CD4-positive, alpha-beta memory T cell (primary cell): ENCODE results near the gene IGFBPL1. TPM values are rescaled to one million over a fixed set of nuclear protein-coding genes. Genes with fewer than 3 reads are reported as not detected.
"Not testable (repeated sequence)": the region's sequence is repeated elsewhere in the genome, so short reads cannot be mapped to it uniquely, and the experiment has no call there.

Experiments
- CTCF ChIA-PET: fragments of 350-600 bp; sonication (Branson Sonifier 250); formaldehyde crosslinking; loops from one replicate; lab custom pipeline; 2021; ENCODE audit warnings: inconsistent platforms; ENCODE audit not compliant: partially characterized antibody; lab: Charles Lee
- POLR2A ChIA-PET: fragments of 350-600 bp; sonication (Branson Sonifier 250); formaldehyde crosslinking; loops from one replicate; lab custom pipeline; 2021; ENCODE audit not compliant: partially characterized antibody; lab: Charles Lee
- DNase-seq, 5 donors: peaks; one replicate each; pipeline versions ENCODE4 v3.0.0 to v3.0.0-alpha.2; 2020 to 2022; ENCODE audit warnings: mixed read lengths in 1 of 5
- H3K27ac ChIP-seq: one replicate; pipeline ENCODE4 v1.7.0; 2013; ENCODE audit warnings: low read depth, low read length
- H3K27me3 ChIP-seq: 2 replicates; pipeline ENCODE4 v1.7.0; 2013; ENCODE audit warnings: mild to moderate bottlenecking, low read length, moderate library complexity; ENCODE audit not compliant: insufficient read depth
- H3K36me3 ChIP-seq: 2 replicates; pipeline ENCODE4 v1.7.0; 2013; ENCODE audit warnings: mild to moderate bottlenecking, low read length, moderate library complexity; ENCODE audit not compliant: insufficient read depth
- H3K4me1 ChIP-seq: 2 replicates; pipeline ENCODE4 v1.7.0; 2013; ENCODE audit warnings: mild to moderate bottlenecking, low read length, moderate library complexity; ENCODE audit not compliant: insufficient read depth
- H3K4me3 ChIP-seq, 2 donors: one replicate each; pipeline ENCODE4 v1.7.0; 2013; ENCODE audit warnings: low read length in 2 of 2, mild to moderate bottlenecking in 1 of 2
- H3K9me3 ChIP-seq, 2 donors: one replicate each; pipeline ENCODE4 v1.7.0; 2013; ENCODE audit warnings: low read length in 2 of 2, control low read depth in 1 of 2; ENCODE audit not compliant: control insufficient read depth in 1 of 2
- H3K27ac Mint-ChIP-seq, 7 donors: one replicate each; pipeline ENCODE4 v1.8.0; 2020 to 2021; ENCODE audit warnings: mixed read lengths in 7 of 7, mild to moderate bottlenecking in 6 of 7, inconsistent platforms in 3 of 7, moderate library complexity in 3 of 7
- H3K27me3 Mint-ChIP-seq, 2 donors: one replicate each; pipeline ENCODE4 v1.8.0; 2020 to 2021; ENCODE audit warnings: mixed read lengths in 2 of 2
- H3K36me3 Mint-ChIP-seq, 2 donors: one replicate each; pipeline ENCODE4 v1.8.0; 2020 to 2021; ENCODE audit warnings: mixed read lengths in 2 of 2, inconsistent platforms in 1 of 2, mild to moderate bottlenecking in 1 of 2
- H3K4me1 Mint-ChIP-seq, 4 donors: one replicate each; pipeline ENCODE4 v1.8.0; 2020 to 2021; ENCODE audit warnings: mixed read lengths in 4 of 4, mild to moderate bottlenecking in 1 of 4
- H3K4me3 Mint-ChIP-seq, 8 donors: one replicate each; pipeline ENCODE4 v1.8.0; 2020 to 2021; ENCODE audit warnings: mixed read lengths in 8 of 8, mild to moderate bottlenecking in 7 of 8, moderate library complexity in 6 of 8, inconsistent platforms in 3 of 8
- H3K9me3 Mint-ChIP-seq, 8 donors: one replicate each; pipeline ENCODE4 v1.8.0; 2020 to 2021; ENCODE audit warnings: mixed read lengths in 8 of 8, mild to moderate bottlenecking in 5 of 8, inconsistent platforms in 3 of 8, moderate library complexity in 1 of 8
- intact Hi-C: fragments of 100-400 bp; cut with micrococcal nuclease; formaldehyde crosslinking; loops from one replicate; pipeline ENCODE4 v1.15.1; 2023
- polyA plus RNA-seq, 2 donors: library from polyadenylated mRNA; unstranded; fragments of 300-500 nt; fragmentation: Illumina TruSeq; gene quantifications; one replicate each; pipeline ENCODE4 v1.2.3, GENCODE V29; 2021
- total RNA-seq, 2 experiments: library from RNA; stranded (reverse); gene quantifications; one replicate each; pipeline ENCODE4 v1.2.3, GENCODE V29; 2021

IGFBPL1 gene
- total and polyA plus RNA-seq, 4 experiments from 2014 or later: not detected

DNA sequence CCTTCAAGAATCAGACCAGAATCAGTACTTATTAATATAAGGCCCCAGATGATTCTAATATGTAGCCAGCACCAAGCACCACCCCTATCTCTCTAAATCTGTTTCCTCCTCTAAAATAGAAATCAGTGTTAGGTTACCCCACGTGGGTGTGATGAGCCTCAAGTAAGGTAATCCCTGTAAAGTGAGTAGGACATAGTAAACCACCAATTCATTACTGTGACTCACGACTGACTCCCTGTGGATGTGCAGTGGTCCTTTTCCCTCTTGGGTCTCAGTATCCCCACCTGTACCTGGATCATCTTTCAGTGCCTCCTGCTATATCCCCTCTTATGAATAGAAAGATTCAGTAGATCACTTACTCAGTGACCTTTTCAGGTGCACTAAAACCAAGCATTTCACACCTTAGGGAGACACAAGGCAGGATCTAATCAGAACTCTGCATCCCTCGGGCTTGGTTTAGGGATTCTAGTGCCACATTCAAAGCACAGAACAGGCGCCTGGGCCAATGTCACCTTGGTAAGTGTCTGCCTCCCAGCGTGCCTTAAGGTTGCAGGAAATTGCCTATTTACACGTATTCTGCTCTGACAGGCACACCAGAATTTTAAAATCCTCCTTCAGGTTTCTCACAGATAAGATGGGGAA is 43.9 kb downstream of the IGFBPL1 start:
- no peak overlapping the region for H3K4me3 Mint-ChIP-seq
- no peaks in the 10 kb centered on the region for H3K36me3 Mint-ChIP-seq
- H3K4me1 Mint-ChIP-seq: no peaks in the 10 kb centered on the region
- DNase-seq: no peak
- H3K4me1 ChIP-seq: no peaks in the 10 kb centered on the region
- intact Hi-C loops: no loop called here
- no peaks in the 10 kb centered on the region for H3K36me3 ChIP-seq
- H3K4me3 ChIP-seq: no peak overlapping the region
- H3K27ac Mint-ChIP-seq: peak overlapping the region in 1 of 7 donors; percentile 35
- H3K9me3 Mint-ChIP-seq: peaks cover 0 to 6% (median 0%) of the 10 kb centered on the region in 8 donors
- no peaks in the 10 kb centered on the region for H3K9me3 ChIP-seq
- no peak overlapping the region for H3K27ac ChIP-seq
- ChIA-PET POLR2A (no interaction called here), CTCF (no interaction called here)
- H3K27me3 Mint-ChIP-seq: no peaks in the 10 kb centered on the region
- no peaks in the 10 kb centered on the region for H3K27me3 ChIP-seq

DNA sequence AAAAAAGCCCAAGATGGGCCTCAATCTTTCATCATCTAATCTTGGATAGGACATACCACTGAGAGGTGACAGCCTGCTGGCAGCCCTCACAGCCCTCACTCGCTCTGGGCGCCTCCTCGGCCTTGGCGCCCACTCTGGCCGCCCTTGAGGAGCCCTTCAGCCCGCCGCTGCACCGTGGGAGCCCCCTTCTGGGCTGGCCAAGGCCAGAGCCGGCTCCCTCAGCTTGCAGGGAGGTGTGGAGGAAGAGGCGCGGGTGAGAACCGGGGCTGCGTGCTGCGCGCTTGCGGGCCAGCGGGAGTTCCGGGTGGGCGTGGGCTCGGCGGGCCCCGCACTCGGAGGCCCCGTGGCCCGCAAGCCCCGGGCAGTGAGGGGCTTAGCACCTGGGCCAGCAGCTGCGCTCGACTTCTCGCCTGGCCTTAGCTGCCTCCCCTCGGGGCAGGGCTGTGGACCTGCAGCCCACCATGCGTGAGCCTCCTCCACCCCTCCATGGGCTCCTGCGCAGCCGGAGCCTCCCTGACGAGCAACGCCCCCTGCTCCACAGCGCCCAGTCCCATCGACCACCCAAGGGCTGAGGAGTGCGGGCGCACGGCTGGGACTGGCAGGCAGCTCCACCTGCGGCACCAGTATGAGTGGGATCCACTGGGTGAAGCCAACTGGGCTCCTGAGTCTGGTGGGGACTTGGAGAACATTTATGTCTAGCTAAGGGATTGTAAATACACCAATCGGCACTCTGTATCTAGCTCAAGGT is 46.7 kb downstream of the IGFBPL1 start:
- H3K27ac Mint-ChIP-seq, H3K4me1 Mint-ChIP-seq, intact Hi-C loops, H3K4me3 ChIP-seq, H3K4me1 ChIP-seq, H3K36me3 ChIP-seq, H3K9me3 Mint-ChIP-seq, DNase-seq, H3K9me3 ChIP-seq, H3K27me3 ChIP-seq, POLR2A ChIA-PET, H3K4me3 Mint-ChIP-seq, CTCF ChIA-PET, H3K27ac ChIP-seq, H3K27me3 Mint-ChIP-seq, H3K36me3 Mint-ChIP-seq: not testable (repeated sequence)

DNA sequence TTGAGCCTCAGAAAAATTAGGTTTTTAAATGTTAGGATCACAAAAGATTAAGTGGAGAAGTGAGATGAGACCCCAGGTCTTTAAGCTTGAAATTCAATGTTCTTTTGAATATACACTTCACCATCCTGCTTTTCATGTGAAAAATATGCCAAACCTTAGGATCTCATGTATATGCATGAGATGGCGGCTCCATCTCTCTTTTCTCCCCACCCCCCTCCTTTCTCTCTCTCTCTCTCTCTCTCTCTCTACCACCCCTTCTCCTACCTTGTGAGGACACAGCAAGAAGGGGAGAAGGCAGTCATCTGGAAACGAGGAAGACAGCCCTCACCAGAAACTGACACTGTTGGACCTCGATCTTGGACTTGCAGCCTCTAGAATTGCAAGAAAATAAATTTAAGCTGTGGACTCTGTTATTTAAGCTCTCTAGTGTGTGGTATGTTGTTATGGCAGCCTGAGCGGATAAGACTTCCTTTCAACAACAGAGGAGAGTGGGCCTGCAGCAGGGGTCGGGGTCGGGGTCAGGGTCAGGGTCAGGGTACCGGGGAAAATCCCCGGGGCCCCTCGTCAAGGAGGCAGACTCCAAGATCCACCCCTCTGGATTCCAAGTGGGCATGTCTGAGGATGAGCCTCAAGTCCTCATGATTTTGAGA is 48.1 kb downstream of the IGFBPL1 start:
- H3K9me3 Mint-ChIP-seq: no peaks in the 10 kb centered on the region

DNA sequence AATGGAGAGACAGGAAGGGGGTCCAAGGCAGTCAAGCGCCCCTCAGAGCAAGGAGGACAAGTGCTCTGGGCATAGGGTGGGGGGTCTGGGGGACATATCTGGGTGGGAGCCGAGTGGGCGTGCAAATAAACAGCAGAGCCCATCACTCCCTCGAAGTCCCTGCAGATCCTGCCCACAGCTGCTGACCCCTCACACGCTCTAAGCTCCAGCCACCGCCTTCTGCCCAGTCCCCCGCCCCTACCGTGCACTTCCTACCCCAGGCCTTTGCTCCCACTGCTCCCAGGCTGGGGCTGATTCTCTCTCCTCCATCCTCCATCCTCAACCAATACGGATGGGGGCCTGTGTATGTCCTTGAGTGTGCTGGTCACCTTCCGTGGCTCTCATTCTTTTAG is 48.7 kb downstream of the IGFBPL1 start:
- Mint-ChIP-seq H3K9me3 (no peaks in the 10 kb centered on the region), H3K27me3 (peaks cover 2% of the 10 kb centered on the region in 2 donors), H3K36me3 (no peaks in the 10 kb centered on the region), H3K4me1 (no peaks in the 10 kb centered on the region), H3K27ac (no peak overlapping the region), H3K4me3 (no peak overlapping the region)
- DNase-seq: no peak
- no peak overlapping the region for H3K27ac ChIP-seq
- no peaks in the 10 kb centered on the region for H3K4me1 ChIP-seq
- no peaks in the 10 kb centered on the region for H3K27me3 ChIP-seq
- no peaks in the 10 kb centered on the region for H3K36me3 ChIP-seq
- no peak overlapping the region for H3K4me3 ChIP-seq
- CTCF ChIA-PET: no interaction called here
- intact Hi-C loops: no loop called here
- POLR2A ChIA-PET: no interaction called here
- no peaks in the 10 kb centered on the region for H3K9me3 ChIP-seq

More for the DNA sequence above, 48.1 kb downstream of the IGFBPL1 start:
- Histone ChIP-seq H3K27me3 (no peaks in the 10 kb centered on the region), H3K9me3 (no peaks in the 10 kb centered on the region), H3K36me3 (no peaks in the 10 kb centered on the region), H3K4me1 (no peaks in the 10 kb centered on the region), H3K4me3 (no peak overlapping the region), H3K27ac (no peak overlapping the region)
- no peak overlapping the region for H3K4me3 Mint-ChIP-seq
- no peaks in the 10 kb centered on the region for H3K4me1 Mint-ChIP-seq
- H3K27ac Mint-ChIP-seq: no peak overlapping the region
- CTCF ChIA-PET: no interaction called here
- POLR2A ChIA-PET: no interaction called here
- intact Hi-C loops: no loop called here
- peaks cover 2% of the 10 kb centered on the region in 2 donors for H3K27me3 Mint-ChIP-seq
- DNase-seq: no peak
- no peaks in the 10 kb centered on the region for H3K36me3 Mint-ChIP-seq

DNA sequence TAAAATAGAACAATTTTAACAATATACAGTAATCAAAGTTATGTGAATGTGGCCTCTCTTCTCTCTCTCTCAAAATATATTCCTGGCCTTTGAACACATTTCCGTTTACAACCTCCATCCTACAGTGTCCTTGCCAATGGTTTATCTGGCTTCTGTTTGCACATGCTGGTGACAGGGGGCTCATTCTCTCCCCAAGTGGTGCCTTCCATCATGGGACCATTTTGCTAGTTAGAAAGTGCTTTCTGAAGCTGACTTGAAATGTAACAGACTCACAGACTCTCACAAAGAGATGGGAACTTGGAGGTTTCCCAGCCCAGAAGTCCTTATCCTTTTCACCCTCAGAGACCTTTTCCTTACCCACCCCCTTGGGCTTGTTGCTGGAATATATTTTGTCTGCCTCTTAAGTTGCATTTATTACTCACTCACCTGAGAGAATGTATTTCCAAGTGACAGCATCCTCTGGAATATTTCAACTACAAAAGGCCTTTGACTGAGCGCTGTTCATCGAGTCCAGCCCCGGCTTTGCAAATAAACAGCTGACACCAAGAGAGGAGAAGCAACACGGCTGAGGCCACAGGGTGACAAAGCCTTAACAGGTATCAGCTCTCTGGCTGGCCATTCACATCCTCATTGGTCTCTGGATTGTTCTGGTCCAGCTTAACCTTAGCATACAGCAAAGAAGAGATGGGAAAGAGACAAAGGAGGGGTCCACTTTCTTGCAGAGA is 49.2 kb downstream of the IGFBPL1 start:
- DNase-seq: no peak
- Mint-ChIP-seq H3K27ac (peak overlapping the region in 1 of 7 donors; percentile 30), H3K9me3 (no peaks in the 10 kb centered on the region), H3K27me3 (peaks cover 2% of the 10 kb centered on the region in 2 donors), H3K4me3 (no peak overlapping the region), H3K4me1 (no peaks in the 10 kb centered on the region), H3K36me3 (no peaks in the 10 kb centered on the region)
- Histone ChIP-seq H3K27ac (no peak overlapping the region), H3K27me3 (no peaks in the 10 kb centered on the region), H3K36me3 (no peaks in the 10 kb centered on the region), H3K4me1 (no peaks in the 10 kb centered on the region), H3K4me3 (no peak overlapping the region), H3K9me3 (no peaks in the 10 kb centered on the region)
- ChIA-PET CTCF (no interaction called here), POLR2A (no interaction called here)
- intact Hi-C loops: loop anchor here (5.0 kb wide), 2 partner anchors 57 to 297 kb away; no protein-coding TSS in a partner anchor

DNA sequence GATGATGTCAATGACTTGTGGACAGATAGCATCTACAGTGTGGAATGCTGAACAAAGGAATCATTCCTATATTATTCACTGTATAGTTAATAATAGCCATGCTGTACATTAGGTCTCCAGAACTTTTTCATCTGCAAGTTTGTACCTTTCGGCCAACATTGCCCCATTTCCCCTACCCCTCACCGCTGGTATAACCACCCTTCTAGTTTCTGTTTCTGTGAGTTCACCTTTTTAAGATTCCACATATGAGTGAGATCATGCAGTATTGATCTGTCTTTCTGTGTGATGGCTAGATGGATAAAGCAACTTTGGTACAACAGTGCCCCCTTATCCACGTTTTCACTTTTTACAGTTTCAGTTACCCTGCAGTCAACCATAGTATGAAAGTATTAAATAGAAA is 50.6 kb downstream of the IGFBPL1 start:
- no peaks in the 10 kb centered on the region for H3K36me3 Mint-ChIP-seq
- no peak overlapping the region for H3K4me3 Mint-ChIP-seq
- intact Hi-C loops: loop anchor here (5.0 kb wide), 2 partner anchors 59 to 299 kb away; no protein-coding TSS in a partner anchor

More for the DNA sequence above, 50.6 kb downstream of the IGFBPL1 start:
- Histone ChIP-seq H3K36me3 (no peaks in the 10 kb centered on the region), H3K4me3 (no peak overlapping the region), H3K27me3 (no peaks in the 10 kb centered on the region), H3K4me1 (no peaks in the 10 kb centered on the region), H3K27ac (no peak overlapping the region), H3K9me3 (no peaks in the 10 kb centered on the region)
- ChIA-PET CTCF (no interaction called here), POLR2A (no interaction called here)
- no peaks in the 10 kb centered on the region for H3K9me3 Mint-ChIP-seq
- peaks cover 2 to 4% of the 10 kb centered on the region in 2 donors for H3K27me3 Mint-ChIP-seq
- H3K27ac Mint-ChIP-seq: no peak overlapping the region
- DNase-seq: no peak
- no peaks in the 10 kb centered on the region for H3K4me1 Mint-ChIP-seq
